Stomach (tissue), 4 donors: ENCODE measurements around the gene ZFTA.

Experiments used
- EP300 ChIP-seq: sonication (generic); formaldehyde crosslinking; IDR thresholded peaks from one replicate; pipeline ENCODE4 v1.6.1; 2017; ENCODE audit warnings: antibody characterized with exemption
- POLR2A ChIP-seq, 4 donors: fragments of 450-650 bp; IDR thresholded peaks; one replicate each; pipeline ENCODE4 v1.6.1; 2016; ENCODE audit warnings: antibody characterized with exemption in 4 of 4, control low read depth in 2 of 4, mild to moderate bottlenecking in 1 of 4, moderate library complexity in 1 of 4
- POLR2AphosphoS5 ChIP-seq, 3 donors: sonication (generic); formaldehyde crosslinking; IDR thresholded peaks; one replicate each; pipeline ENCODE4 v1.6.1; 2016; ENCODE audit warnings: antibody characterized with exemption in 3 of 3
- TF ChIP-seq, protein P1 (sequence below), 7 experiments: fragments of 450-650 bp in 4 of 7; fragments of 200-600 bp in 3 of 7; sonication (generic) in 3 of 7; IDR thresholded peaks; one replicate each; pipeline ENCODE4 v1.5.1; 2016 to 2019; ENCODE audit warnings: antibody characterized with exemption in 7 of 7, control low read depth in 2 of 7, mild to moderate bottlenecking in 1 of 7

DNA sequence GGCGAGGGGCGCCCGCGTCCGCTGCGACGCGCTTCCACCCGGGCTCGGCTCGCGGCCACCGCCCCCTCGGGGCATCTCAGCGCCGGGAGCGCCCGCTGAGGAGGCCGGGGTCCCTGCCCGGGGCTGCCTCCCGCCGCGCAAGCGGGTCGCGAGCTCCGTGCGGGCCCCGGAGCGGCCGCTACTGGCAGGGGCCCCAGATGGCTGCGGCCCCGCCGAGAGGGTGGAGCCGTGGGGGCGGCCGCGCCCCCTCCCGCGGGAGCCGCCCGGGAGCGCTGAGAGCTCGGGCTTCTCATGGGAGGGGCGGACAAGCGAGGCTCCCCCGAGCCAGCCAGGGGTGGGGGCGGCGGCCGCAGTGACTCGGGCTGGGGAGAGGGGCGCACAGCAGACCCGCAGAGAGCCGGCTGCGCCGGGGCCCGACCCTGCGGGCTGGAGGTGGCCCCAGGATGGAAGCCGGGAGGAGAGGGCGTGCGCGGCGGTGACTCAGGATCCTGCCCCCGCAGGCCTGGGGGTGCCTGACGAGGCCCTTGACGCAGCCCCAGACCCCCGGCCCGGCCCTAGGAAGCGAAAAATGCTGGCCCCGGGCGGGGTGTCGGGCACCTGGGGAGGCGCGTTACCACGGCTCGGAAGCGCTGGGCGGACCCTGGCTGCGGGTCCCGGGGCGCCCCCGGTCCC, 603 bp upstream of the ZFTA start:
- TF ChIP-seq, protein P1, sequence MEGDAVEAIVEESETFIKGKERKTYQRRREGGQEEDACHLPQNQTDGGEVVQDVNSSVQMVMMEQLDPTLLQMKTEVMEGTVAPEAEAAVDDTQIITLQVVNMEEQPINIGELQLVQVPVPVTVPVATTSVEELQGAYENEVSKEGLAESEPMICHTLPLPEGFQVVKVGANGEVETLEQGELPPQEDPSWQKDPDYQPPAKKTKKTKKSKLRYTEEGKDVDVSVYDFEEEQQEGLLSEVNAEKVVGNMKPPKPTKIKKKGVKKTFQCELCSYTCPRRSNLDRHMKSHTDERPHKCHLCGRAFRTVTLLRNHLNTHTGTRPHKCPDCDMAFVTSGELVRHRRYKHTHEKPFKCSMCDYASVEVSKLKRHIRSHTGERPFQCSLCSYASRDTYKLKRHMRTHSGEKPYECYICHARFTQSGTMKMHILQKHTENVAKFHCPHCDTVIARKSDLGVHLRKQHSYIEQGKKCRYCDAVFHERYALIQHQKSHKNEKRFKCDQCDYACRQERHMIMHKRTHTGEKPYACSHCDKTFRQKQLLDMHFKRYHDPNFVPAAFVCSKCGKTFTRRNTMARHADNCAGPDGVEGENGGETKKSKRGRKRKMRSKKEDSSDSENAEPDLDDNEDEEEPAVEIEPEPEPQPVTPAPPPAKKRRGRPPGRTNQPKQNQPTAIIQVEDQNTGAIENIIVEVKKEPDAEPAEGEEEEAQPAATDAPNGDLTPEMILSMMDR (IDR thresholded peaks at IDR 0.05), result no peak
- TF ChIP-seq POLR2A (IDR thresholded peaks at IDR 0.05) (no peak), POLR2AphosphoS5 (IDR thresholded peaks at IDR 0.05) (no peak), EP300 (no peak)
